Activated T-helper 1 cell treated with anti-CD3 and anti-CD28 coated beads, Interleukin-12 subunit alpha, Interleukin-12 subunit beta, Interleukin-2, Interleukin-4 antibody, amounts not matched to agents 30 ng/mL and 10 ng/mL and 1 ng/mL, durations not matched to agents 14 hours and 24 hours and 36 hours (primary cell): ENCODE data around the gene HM13. TPM values are rescaled to one million over a fixed set of nuclear protein-coding genes. Genes with fewer than 3 reads are reported as not detected.
A peak's percentile ranks its signal among the peaks of the same experiment; 100 is the strongest.
"Not testable (repeated sequence)": the region's sequence is repeated elsewhere in the genome, so short reads cannot be mapped to it uniquely, and the experiment has no call there.

Experiments
- DNase-seq: peaks from one replicate; pipeline ENCODE4 v3.0.0; 2021; ENCODE audit warnings: low spot score
- H3K27ac Mint-ChIP-seq: one replicate; pipeline ENCODE4 v1.8.0; 2021; ENCODE audit warnings: mild to moderate bottlenecking, mixed read lengths
- H3K27me3 Mint-ChIP-seq: one replicate; pipeline ENCODE4 v1.8.0; 2022; ENCODE audit warnings: mild to moderate bottlenecking, moderate library complexity, mixed read lengths; ENCODE audit not compliant: insufficient read depth
- H3K36me3 Mint-ChIP-seq: one replicate; pipeline ENCODE4 v1.8.0; 2021; ENCODE audit warnings: low read depth, mixed read lengths
- H3K4me1 Mint-ChIP-seq: one replicate; pipeline ENCODE4 v1.8.0; 2021; ENCODE audit warnings: low read depth, mixed read lengths
- H3K4me3 Mint-ChIP-seq: one replicate; pipeline ENCODE4 v1.8.0; 2021; ENCODE audit warnings: mild to moderate bottlenecking, moderate library complexity, mixed read lengths
- H3K9me3 Mint-ChIP-seq: one replicate; pipeline ENCODE4 v1.8.0; 2021; ENCODE audit warnings: mixed read lengths
- intact Hi-C: fragments of 100-400 bp; cut with micrococcal nuclease; formaldehyde crosslinking; loops from one replicate; pipeline ENCODE4 v1.15.1; 2024
- total RNA-seq: library from RNA; stranded (reverse); gene quantifications from 2 replicates; pipeline ENCODE4 v1.2.3, GENCODE V29; 2022

HM13 gene
- total RNA-seq, 1 donor from 2014 or later, result 228 TPM

GRCh38 chr20:31568041-31568731 is 53.9 kb downstream of the HM13 start:
- Mint-ChIP-seq H3K4me3 (no peak overlapping the region), H3K27ac (peak overlapping the region; percentile 35), H3K27me3 (no peaks in the 10 kb centered on the region), H3K9me3 (no peaks in the 10 kb centered on the region), H3K36me3 (peaks cover 34% of the 10 kb centered on the region), H3K4me1 (peaks cover 26% of the 10 kb centered on the region)
- no peak for DNase-seq
- intact Hi-C loops, result no loop called here

GRCh38 chr20:31568773-31569162 is 54.5 kb downstream of the HM13 start:
- Mint-ChIP-seq H3K27me3 (no peaks in the 10 kb centered on the region), H3K9me3 (no peaks in the 10 kb centered on the region), H3K4me1 (peaks cover 31% of the 10 kb centered on the region), H3K27ac (no peak overlapping the region), H3K36me3 (peaks cover 34% of the 10 kb centered on the region), H3K4me3 (no peak overlapping the region)
- intact Hi-C loops, result loop anchor here (1.0 kb wide), 1 partner anchor 44 kb away; no protein-coding TSS in a partner anchor
- DNase-seq, result no peak

- Mint-ChIP-seq H3K36me3 (peaks cover 29% of the 10 kb centered on the region), H3K27ac (no peak overlapping the region)
These were observed 55.1 kb downstream of the HM13 start for GRCh38 chr20:31569163-31570020.

GRCh38 chr20:31570021-31570463 is 55.8 kb downstream of the HM13 start:
- no peak for DNase-seq
- intact Hi-C loops, result no loop called here
- H3K27me3 Mint-ChIP-seq, result no peaks in the 10 kb centered on the region
- H3K27ac Mint-ChIP-seq, result no peak overlapping the region
- H3K9me3 Mint-ChIP-seq, result no peaks in the 10 kb centered on the region
- H3K4me1 Mint-ChIP-seq, result peaks cover 35% of the 10 kb centered on the region
- no peak overlapping the region for H3K4me3 Mint-ChIP-seq
- H3K36me3 Mint-ChIP-seq, result peaks cover 25% of the 10 kb centered on the region

More at GRCh38 chr20:31569163-31570020, 55.1 kb downstream of the HM13 start:
- H3K27me3 Mint-ChIP-seq, result no peaks in the 10 kb centered on the region
- intact Hi-C loops, result loop anchor here (1.0 kb wide), 1 partner anchor 43 kb away; no protein-coding TSS in a partner anchor
- no peak overlapping the region for H3K4me3 Mint-ChIP-seq
- DNase-seq, result peak; percentile 29
- no peaks in the 10 kb centered on the region for H3K9me3 Mint-ChIP-seq
- H3K4me1 Mint-ChIP-seq, result peaks cover 35% of the 10 kb centered on the region

- H3K4me3 Mint-ChIP-seq, result peak overlapping the region; percentile 82
- H3K27ac Mint-ChIP-seq, result peak overlapping the region; percentile 16
- no peak for DNase-seq
- H3K27me3 Mint-ChIP-seq, result no peaks in the 10 kb centered on the region
- peaks cover 21% of the 10 kb centered on the region for H3K36me3 Mint-ChIP-seq
- H3K9me3 Mint-ChIP-seq, result no peaks in the 10 kb centered on the region
- peaks cover 35% of the 10 kb centered on the region for H3K4me1 Mint-ChIP-seq
- intact Hi-C loops, result no loop called here
These were observed 56.7 kb downstream of the HM13 start for GRCh38 chr20:31570735-31571617.

GRCh38 chr20:31572042-31572700 is 57.9 kb downstream of the HM13 start:
- no peaks in the 10 kb centered on the region for H3K27me3 Mint-ChIP-seq
- intact Hi-C loops, result loop anchor here (2.0 kb wide), 3 partner anchors 25 to 151 kb away; partner anchors contain the start of genes BCL2L1 and HM13
- DNase-seq, result no peak
- H3K4me3 Mint-ChIP-seq, result peak overlapping the region; percentile 82
- H3K36me3 Mint-ChIP-seq, result peaks cover 19% of the 10 kb centered on the region
- H3K4me1 Mint-ChIP-seq, result peaks cover 27% of the 10 kb centered on the region
- no peaks in the 10 kb centered on the region for H3K9me3 Mint-ChIP-seq
- peak overlapping the region; percentile 88 for H3K27ac Mint-ChIP-seq

GRCh38 chr20:31572701-31573554 is 58.7 kb downstream of the HM13 start:
- peak overlapping the region; percentile 88 for H3K4me3 Mint-ChIP-seq
- H3K27ac Mint-ChIP-seq, result peak overlapping the region; percentile 88
- no peaks in the 10 kb centered on the region for H3K9me3 Mint-ChIP-seq
- H3K36me3 Mint-ChIP-seq, result peaks cover 16% of the 10 kb centered on the region
- peak; percentile 80 for DNase-seq
- no peaks in the 10 kb centered on the region for H3K27me3 Mint-ChIP-seq
- intact Hi-C loops, result loop anchor here (1.0 to 2.0 kb wide), 6 partner anchors 26 to 379 kb away; partner anchors contain the start of genes BCL2L1, HM13, ID1 and PDRG1
- peaks cover 20% of the 10 kb centered on the region for H3K4me1 Mint-ChIP-seq

- H3K27me3 Mint-ChIP-seq, result no peaks in the 10 kb centered on the region
- intact Hi-C loops, result loop anchor here (1.0 to 2.0 kb wide), 6 partner anchors 27 to 379 kb away; partner anchors contain the start of genes BCL2L1, HM13, ID1 and PDRG1
- peaks cover 20% of the 10 kb centered on the region for H3K4me1 Mint-ChIP-seq
- DNase-seq, result no peak
- H3K36me3 Mint-ChIP-seq, result peaks cover 11% of the 10 kb centered on the region
- no peaks in the 10 kb centered on the region for H3K9me3 Mint-ChIP-seq
- H3K27ac Mint-ChIP-seq, result peak overlapping the region; percentile 52
- peak overlapping the region; percentile 88 for H3K4me3 Mint-ChIP-seq
These were observed 59.5 kb downstream of the HM13 start for GRCh38 chr20:31573555-31574321.

GRCh38 chr20:31574986-31575385 is 60.7 kb downstream of the HM13 start:
- DNase-seq, H3K36me3 Mint-ChIP-seq, H3K9me3 Mint-ChIP-seq, H3K4me3 Mint-ChIP-seq, intact Hi-C loops, H3K27me3 Mint-ChIP-seq, H3K27ac Mint-ChIP-seq: not testable (repeated sequence)
- H3K4me1 Mint-ChIP-seq, result peaks cover 20% of the 10 kb centered on the region

- Mint-ChIP-seq H3K9me3 (no peaks in the 10 kb centered on the region), H3K27ac (no peak overlapping the region), H3K36me3 (peaks cover 1% of the 10 kb centered on the region), H3K4me3 (no peak overlapping the region), H3K4me1 (peaks cover 20% of the 10 kb centered on the region), H3K27me3 (no peaks in the 10 kb centered on the region)
- intact Hi-C loops, result no loop called here
- DNase-seq, result no peak
These were observed 62.5 kb downstream of the HM13 start for GRCh38 chr20:31576751-31577150.

GRCh38 chr20:31577194-31577593 is 63.0 kb downstream of the HM13 start:
- H3K4me3 Mint-ChIP-seq, result no peak overlapping the region
- no peaks in the 10 kb centered on the region for H3K9me3 Mint-ChIP-seq
- intact Hi-C loops, result no loop called here
- H3K27ac Mint-ChIP-seq, result no peak overlapping the region
- H3K36me3 Mint-ChIP-seq, result no peaks in the 10 kb centered on the region
- H3K4me1 Mint-ChIP-seq, result peaks cover 16% of the 10 kb centered on the region
- no peaks in the 10 kb centered on the region for H3K27me3 Mint-ChIP-seq
- no peak for DNase-seq
